Activated naive CD4-positive, alpha-beta T cell treated with anti-CD3 and anti-CD28 coated beads, Interleukin-2, amount 50 U/mL, for 72 hours (primary cell): Measurements from ENCODE around the gene LRATD1. TPM values are rescaled to one million over a fixed set of nuclear protein-coding genes. Genes with fewer than 3 reads are reported as not detected.
"Not testable (repeated sequence)": the region's sequence is repeated elsewhere in the genome, so short reads cannot be mapped to it uniquely, and the experiment has no call there.

Experiments
- ATAC-seq, 2 donors: fragments of 150-1000 bp; cut with Tn5 transposase; 2 replicates each; pipeline ENCODE4 v1.10.0; 2021; ENCODE audit warnings: mild to moderate bottlenecking in 2 of 2, moderate library complexity in 2 of 2
- DNase-seq, 2 donors: peaks; one replicate each; pipeline ENCODE4 v3.0.0; 2021 to 2022; ENCODE audit warnings: low spot score in 2 of 2
- H3K27ac Mint-ChIP-seq, 2 donors: one replicate each; pipeline ENCODE4 v1.8.0; 2022; ENCODE audit warnings: mild to moderate bottlenecking in 2 of 2, mixed read lengths in 2 of 2
- H3K36me3 Mint-ChIP-seq, 2 donors: one replicate each; pipeline ENCODE4 v1.8.0; 2022; ENCODE audit warnings: mixed read lengths in 2 of 2
- H3K9me3 Mint-ChIP-seq, 2 donors: one replicate each; pipeline ENCODE4 v1.8.0; 2022; ENCODE audit warnings: mixed read lengths in 2 of 2
- total RNA-seq, 2 donors: library from RNA; stranded (reverse); gene quantifications; one replicate each; pipeline ENCODE4 v1.2.3, GENCODE V29; 2022

The LRATD1 gene, protein sequence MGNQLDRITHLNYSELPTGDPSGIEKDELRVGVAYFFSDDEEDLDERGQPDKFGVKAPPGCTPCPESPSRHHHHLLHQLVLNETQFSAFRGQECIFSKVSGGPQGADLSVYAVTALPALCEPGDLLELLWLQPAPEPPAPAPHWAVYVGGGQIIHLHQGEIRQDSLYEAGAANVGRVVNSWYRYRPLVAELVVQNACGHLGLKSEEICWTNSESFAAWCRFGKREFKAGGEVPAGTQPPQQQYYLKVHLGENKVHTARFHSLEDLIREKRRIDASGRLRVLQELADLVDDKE
- not detected for total RNA-seq

DNA sequence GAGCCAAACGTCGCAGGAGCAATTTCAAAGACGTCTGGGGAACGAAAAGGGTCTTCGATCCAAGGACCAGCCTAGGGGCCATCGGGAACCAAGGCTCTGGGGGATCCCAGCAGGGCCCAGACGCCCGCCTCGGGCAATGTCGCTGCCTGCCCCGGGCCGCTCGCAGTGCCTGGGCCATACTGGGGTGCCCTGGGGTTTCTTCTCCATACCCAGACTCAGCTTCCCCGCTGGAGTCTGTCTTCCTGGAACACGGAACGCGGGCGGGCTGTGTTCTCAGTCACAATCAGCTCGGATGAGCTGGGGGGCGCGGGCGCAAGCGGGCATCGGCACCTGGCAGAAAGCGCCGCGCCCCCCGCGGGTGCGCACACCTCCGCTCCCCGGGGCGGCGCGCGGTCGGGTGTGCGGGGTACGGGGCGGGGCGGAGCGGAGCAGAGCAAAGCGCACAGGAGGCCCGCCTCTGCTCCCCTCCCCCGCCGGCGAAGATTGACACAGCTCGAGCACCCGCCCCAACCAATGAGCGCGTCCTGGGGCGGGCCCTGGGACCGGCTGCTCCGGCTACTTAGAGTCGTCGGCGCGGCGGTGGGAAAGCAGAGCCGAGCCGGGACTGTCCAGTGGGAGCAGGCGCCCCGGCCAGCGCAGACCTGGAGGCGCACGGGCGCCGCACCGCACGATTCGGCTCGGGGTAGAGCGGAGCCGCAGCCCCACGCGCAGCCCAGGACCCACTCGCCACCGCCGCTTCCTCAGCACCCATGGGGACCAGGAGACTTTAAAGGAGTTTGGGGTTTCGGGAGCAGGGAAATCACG lies at the start of gene LRATD1:
LRATD1 (plus strand) TSS at position 585 of the 804 bp plus-strand sequence. CDS start 1,263 bp downstream, outside the sequence.
- Mint-ChIP-seq H3K27ac (no peak within 1 kb of the TSS), H3K9me3 (peaks cover 8 to 9% of the 10 kb centered on the region in 2 donors), H3K36me3 (peaks cover 6 to 15% of the 10 kb centered on the region in 2 donors)
- DNase-seq (peak in 1 of 2 donors; percentile 3), ATAC-seq (peak in 1 of 2 donors; percentile 35)

DNA sequence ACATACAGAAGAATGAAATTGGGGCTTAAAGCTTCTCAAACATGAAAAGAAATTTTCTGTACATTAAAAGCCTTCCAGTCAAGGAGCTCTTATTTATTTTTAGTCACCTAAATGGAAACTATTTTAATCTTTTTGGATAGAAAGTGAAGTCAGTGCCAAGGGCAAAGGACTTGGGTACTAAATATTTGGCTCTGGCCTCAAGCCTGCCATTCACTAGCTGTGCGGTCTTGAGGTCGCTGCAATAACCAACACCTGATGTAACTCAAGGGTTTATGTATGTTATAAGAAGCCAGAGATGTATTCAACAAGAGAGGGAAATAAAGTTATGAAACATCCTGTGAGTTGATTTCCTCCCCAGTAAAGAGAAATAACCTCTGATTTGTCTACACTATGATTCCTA lies 49.5 kb upstream of the LRATD1 start:
- Mint-ChIP-seq H3K36me3 (peaks cover 0 to 5% of the 10 kb centered on the region in 2 donors), H3K27ac (no peak overlapping the region), H3K9me3 (no peaks in the 10 kb centered on the region)
- ATAC-seq: no peak
- DNase-seq: no peak

DNA sequence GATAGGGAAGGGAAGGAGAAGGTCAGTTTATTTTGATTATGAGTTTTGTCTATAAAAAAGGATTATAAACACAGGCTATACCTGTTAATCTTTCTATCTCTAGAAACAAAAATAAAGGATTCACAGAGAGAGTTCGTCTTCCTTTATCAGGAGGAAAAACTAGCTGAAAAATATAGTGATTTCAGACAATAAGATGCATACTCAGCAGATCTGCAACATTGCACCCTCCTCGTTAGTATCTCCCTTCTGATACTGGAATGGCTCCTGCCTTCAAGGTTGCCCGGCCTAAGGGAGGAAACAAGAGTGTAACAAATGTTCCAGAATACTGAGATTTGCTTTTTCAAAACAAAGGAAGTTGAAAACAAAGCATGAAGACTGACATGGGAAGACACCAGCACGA lies 48.7 kb upstream of the LRATD1 start:
- ATAC-seq: no peak
- Mint-ChIP-seq H3K27ac (no peak overlapping the region), H3K36me3 (peaks cover 0 to 8% of the 10 kb centered on the region in 2 donors), H3K9me3 (no peaks in the 10 kb centered on the region)
- no peak for DNase-seq

DNA sequence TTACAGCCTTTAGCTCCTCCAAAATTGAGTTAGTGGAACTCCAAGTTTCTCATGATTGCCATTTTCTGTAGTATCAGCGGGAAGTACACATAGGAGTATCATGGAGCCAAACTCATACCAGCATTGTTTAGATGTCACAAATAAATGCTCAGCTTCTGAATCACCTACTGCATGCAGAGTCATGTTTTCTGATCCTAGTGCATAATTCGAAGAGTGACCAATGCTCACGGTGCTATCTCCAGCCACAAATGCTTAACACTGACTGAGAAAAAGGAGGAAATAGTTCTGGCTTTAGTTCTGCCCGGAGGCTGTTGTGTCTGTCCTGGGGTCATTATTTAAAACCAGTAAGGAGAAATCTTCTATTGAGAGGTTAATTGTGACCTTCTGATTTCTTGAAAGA lies 45.4 kb upstream of the LRATD1 start:
- peaks cover 0 to 8% of the 10 kb centered on the region in 2 donors for H3K36me3 Mint-ChIP-seq
- ATAC-seq: no peak
- no peak overlapping the region for H3K27ac Mint-ChIP-seq
- no peak for DNase-seq
- no peaks in the 10 kb centered on the region for H3K9me3 Mint-ChIP-seq

DNA sequence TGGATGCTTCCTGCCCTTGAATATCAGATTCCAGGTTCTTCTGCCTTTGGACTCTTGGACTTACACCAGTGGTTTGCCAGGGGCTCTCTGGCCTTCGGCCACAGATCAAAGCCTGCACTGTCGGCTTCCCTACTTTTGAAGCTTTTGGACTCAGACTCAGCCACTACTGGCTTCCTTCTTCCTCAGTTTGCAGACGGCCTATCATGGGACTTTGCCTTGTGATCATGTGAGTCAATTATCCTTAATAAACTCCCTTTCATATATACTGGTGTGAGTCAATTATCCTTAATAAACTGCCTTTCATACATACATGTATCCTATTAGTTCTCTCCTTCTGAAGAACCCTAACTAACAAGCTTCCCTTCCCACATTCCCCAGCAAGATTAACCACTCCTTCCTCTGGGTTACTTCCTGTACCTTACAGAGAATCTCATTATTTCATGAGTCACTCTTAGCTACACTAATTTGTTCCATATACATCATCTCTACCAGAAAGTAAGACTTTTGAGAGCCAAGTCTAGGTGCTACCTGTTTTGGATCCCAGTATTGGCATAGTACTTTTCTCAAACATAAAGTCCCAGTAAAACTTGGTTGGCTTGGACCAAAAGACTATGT lies 31.3 kb upstream of the LRATD1 start:
- ATAC-seq: no peak
- Mint-ChIP-seq H3K9me3 (peaks cover 0 to 15% of the 10 kb centered on the region in 2 donors), H3K27ac (no peak overlapping the region)

DNA sequence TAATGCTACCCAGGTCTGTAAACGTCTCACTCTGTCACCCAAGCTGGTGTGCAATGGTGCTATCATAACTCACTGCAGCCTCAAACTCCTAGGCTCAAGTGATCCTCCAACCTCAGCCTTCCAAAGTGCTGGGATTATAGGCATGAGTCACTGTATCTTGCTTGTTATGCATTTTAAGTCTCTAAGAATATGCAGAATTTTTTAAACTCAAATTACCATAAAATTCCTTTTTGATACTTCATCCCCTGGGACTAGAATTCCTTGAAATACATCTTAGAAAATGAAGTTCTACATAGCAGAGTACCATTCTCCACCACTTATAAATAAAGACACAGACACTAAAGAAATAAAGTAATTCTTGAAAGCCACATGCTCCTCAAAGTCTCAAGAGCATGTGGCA lies 30.2 kb upstream of the LRATD1 start:
- no peak for ATAC-seq
- Mint-ChIP-seq H3K9me3 (peaks cover 0 to 12% of the 10 kb centered on the region in 2 donors), H3K36me3 (no peaks in the 10 kb centered on the region)

More for the DNA sequence above, 31.3 kb upstream of the LRATD1 start:
- no peak for DNase-seq
- H3K36me3 Mint-ChIP-seq: no peaks in the 10 kb centered on the region

DNA sequence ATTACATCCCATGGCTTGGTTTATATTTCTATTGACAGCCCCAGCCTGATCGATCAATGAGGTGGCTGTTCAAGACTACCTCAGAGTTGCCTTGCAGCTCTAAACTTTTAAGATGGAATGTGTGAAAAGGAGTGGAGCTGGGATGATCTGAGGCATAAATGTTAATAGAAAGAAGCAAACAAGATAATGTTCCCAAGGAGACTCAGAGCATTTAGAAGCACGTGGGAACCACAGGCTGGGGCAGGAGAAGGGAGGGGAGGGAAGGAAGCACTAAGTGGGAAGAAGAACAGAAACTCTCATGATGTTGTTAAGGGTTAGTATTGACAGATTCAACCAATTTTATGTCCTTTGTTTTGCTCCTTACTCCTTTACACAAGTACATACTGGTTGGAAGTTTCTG lies 28.8 kb upstream of the LRATD1 start:
- peaks cover 0 to 10% of the 10 kb centered on the region in 2 donors for H3K9me3 Mint-ChIP-seq
- no peak for ATAC-seq
- no peak for DNase-seq
- no peaks in the 10 kb centered on the region for H3K36me3 Mint-ChIP-seq
- H3K27ac Mint-ChIP-seq: no peak overlapping the region

More for the DNA sequence above, 30.2 kb upstream of the LRATD1 start:
- DNase-seq: no peak
- no peak overlapping the region for H3K27ac Mint-ChIP-seq

DNA sequence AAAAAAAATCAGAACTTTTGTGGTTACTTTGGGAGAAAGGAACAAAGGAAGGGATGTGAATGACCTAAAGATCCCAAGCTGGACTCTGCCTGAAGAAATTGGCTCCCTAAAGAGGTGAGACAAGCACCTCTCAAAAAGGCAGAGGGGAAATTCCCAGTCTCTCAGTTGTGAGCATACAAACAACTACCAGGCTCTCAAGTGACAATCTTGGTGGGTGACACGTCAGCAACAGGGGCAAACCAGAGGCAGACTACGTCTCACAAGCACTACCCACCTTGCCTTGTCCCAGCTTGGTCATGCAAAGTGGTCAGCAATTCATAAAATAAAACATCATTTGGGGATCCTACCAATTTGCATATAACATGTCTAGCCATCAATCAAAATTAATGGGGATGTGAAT lies 24.3 kb upstream of the LRATD1 start:
- DNase-seq: no peak
- Mint-ChIP-seq H3K27ac (no peak overlapping the region), H3K36me3 (no peaks in the 10 kb centered on the region), H3K9me3 (peaks cover 0 to 8% of the 10 kb centered on the region in 2 donors)
- no peak for ATAC-seq

DNA sequence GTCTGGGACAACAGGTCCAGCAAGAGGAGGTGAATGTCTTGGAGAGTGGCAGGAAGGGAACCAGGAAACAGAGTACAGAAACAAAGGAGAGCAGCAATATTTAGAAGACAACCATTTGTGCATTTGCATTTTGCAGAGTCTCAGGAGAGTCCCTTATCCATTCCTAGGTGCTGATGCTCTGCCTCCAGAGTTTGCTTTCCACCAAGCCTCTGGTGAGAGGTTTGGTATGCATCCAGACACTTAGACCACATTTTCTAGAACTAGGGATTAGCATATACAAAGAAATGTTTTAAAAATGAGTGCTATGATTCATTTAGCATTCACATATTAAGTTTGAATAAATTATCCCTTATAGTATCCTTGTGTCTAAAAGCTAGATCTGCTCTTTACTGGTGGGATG lies 18.5 kb upstream of the LRATD1 start:
- DNase-seq (no peak), ATAC-seq (no peak)
- no peak overlapping the region for H3K27ac Mint-ChIP-seq
- H3K36me3 Mint-ChIP-seq: peaks cover 0 to 3% of the 10 kb centered on the region in 2 donors
- H3K9me3 Mint-ChIP-seq: peaks cover 0 to 15% of the 10 kb centered on the region in 2 donors

DNA sequence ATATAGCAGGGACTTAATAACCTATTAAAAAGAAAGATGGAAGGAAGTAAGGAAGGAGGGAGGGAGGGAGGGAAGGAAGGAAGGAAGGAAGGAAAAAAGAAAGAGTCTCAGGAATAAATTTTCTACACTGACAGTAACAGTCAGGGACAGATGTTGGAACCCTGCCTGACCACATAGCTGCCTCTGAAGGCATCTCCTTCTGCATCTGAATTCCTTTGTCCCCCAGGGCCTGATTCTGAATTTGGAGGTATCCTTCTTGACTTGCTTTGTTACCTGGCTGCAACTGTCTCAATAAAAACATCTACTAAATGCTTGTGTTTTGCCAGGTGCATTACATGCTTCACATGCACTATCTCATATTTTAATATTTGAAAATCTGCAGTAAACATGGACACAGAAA lies 17.4 kb upstream of the LRATD1 start:
- ATAC-seq (no peak), DNase-seq (no peak)
- Mint-ChIP-seq H3K9me3 (peaks cover 0 to 16% of the 10 kb centered on the region in 2 donors), H3K36me3 (peaks cover 0 to 9% of the 10 kb centered on the region in 2 donors), H3K27ac (no peak overlapping the region)

DNA sequence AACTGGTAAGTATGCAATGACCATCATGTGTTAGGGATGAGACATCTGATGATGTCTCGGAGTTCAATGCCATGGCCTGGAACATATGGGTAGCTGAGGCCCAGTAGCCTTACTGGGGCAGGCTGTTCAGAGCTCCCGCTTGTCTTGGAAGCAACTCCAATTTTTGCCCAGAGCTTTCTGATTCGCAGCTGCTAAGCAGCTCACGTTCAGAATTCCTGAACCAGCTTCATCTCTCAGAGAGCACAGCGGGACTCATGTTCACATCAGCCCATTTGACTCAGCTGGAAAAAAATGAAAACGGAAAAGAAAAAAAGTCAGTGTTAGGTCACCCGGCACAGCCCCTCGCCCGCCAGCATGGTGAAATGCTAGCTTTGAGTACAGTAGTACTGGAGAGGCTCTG lies 16.8 kb upstream of the LRATD1 start:
- Mint-ChIP-seq H3K27ac (no peak overlapping the region), H3K9me3 (peaks cover 0 to 16% of the 10 kb centered on the region in 2 donors), H3K36me3 (peaks cover 0 to 9% of the 10 kb centered on the region in 2 donors)
- ATAC-seq (no peak), DNase-seq (no peak)

DNA sequence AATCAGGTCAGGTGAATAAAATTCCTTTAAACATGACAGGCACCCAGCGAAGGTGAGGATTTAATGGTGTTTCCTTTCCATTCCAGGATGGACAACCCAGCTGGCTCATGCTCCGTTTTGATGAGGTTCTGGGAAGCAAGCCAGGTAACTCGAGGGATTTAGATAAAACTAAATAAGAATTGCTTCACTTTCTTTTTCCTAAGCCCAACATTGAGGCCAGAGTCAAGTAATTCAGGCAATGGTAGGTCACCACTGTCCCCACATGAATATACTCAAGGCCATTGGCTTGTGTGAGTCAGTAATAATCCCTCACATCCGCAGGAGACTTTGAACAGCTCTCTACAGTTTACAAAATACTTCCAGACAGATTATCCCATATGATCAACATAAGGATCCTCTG lies 16.2 kb upstream of the LRATD1 start:
- peaks cover 0 to 9% of the 10 kb centered on the region in 2 donors for H3K36me3 Mint-ChIP-seq
- peaks cover 0 to 15% of the 10 kb centered on the region in 2 donors for H3K9me3 Mint-ChIP-seq
- DNase-seq (no peak), ATAC-seq (no peak)
- no peak overlapping the region for H3K27ac Mint-ChIP-seq

DNA sequence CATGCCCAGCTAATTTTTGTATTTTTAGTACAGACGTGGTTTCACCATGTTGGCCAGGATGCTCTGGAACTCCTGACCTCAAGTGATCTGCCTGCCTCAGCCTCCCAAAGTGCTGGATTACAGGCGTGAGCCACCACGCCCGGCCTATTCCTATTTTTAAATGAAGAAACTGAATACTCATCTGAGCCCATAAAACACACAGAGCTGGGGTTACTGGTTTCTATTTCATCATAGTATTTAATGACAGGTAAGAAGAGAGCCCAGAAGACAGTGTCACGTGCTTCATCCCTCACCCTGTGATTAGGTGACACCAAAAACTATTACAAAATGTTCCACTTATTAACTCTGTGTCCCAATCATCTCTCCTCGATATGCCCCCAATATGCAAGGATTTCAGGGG lies 15.6 kb upstream of the LRATD1 start:
- H3K36me3 Mint-ChIP-seq: peaks cover 0 to 9% of the 10 kb centered on the region in 2 donors
- no peak for ATAC-seq
- DNase-seq: no peak
- H3K27ac Mint-ChIP-seq: no peak overlapping the region
- peaks cover 0 to 16% of the 10 kb centered on the region in 2 donors for H3K9me3 Mint-ChIP-seq

DNA sequence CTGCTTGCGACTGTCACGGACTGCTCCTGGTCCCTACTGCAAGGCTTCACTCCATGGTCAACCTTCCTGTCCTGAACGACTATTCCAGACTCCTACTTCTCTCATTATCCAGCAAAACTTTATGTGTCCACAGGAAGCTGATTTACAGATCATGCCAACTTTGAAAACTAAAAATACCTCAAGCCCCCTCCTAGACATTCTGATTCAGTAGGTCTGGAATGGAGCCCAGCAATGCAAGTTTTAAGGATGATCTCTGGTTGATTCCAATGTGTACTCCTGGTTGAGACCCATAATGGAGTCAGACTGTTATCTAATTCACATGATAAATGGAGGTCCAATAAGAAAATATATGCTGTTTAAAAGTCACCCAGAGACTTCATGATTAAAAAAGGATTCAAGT lies 13.1 kb upstream of the LRATD1 start:
- H3K36me3 Mint-ChIP-seq: peaks cover 0 to 9% of the 10 kb centered on the region in 2 donors
- H3K27ac Mint-ChIP-seq: no peak overlapping the region
- ATAC-seq: no peak
- H3K9me3 Mint-ChIP-seq: peaks cover 5 to 16% of the 10 kb centered on the region in 2 donors
- DNase-seq: no peak

DNA sequence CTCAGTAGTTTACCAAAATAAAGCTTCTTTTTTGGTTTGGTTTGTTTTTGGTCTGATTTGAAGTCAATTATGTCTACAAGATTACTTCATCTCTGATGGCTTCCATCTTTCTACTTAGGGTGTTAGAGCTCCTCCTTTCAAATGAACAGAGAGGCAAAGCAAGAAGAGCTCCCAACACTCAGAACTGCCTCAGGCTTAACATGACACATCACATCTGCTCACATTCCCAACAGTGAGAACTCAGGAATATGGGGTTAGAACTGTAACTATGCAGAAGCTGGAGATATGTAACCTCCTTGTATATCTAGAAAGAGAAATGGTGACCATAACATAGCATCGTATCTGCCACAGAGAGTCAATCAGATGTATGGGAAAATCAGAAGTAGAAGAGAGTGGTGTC lies 11.4 kb upstream of the LRATD1 start:
- Mint-ChIP-seq H3K36me3 (peaks cover 0 to 9% of the 10 kb centered on the region in 2 donors), H3K27ac (no peak overlapping the region), H3K9me3 (peaks cover 5 to 16% of the 10 kb centered on the region in 2 donors)
- DNase-seq (no peak), ATAC-seq (no peak)

DNA sequence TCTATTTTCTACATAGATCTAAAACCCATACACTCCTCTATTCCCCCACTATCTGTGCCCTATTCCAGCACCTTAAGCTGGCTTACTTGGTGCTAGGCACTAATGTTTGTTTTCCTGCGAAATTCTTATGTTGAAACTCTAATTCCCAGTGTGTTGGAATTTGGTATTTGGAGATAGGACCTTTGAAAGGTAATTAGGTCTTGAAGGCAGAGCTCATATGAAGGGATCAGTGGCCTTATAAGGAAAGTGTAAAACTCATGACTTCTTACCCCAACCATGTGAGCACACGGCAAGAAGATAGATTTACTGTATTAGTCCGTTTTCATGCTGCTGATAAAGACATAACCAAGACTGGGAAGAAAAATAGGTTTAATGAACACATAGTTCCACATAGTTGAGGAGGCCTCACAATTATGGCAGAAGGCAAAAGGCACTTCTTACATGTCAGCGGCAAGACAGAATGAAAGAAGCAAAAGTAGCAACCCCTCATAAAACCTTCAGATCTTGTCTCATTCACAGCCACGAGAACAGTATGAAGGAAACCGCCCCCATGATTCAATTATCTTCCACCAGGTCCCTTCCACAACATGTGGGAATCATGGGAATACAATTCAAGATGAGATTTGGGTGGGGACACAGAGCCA lies 10.5 kb upstream of the LRATD1 start:
- ATAC-seq: no peak
- no peak overlapping the region for H3K27ac Mint-ChIP-seq

DNA sequence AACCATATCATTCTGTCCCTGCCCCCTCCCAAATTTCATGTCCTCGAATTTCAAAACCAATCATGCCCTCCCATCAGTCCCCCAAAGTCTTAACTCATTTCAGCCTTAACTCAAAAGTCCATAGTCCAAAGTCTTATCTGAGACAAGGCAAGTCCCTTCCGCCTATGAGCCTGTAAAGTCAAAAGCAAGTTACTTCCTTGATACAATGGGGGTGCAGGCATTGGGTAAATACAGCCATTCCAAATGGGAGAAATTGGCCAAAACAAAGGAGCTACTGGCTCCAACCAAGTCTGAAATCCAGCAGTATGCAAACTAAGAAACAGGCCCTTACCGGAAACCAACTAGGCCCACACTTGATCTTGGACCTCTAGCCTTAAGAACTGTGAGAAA lies 10.0 kb upstream of the LRATD1 start:
- not testable (repeated sequence) for H3K36me3 Mint-ChIP-seq

More for the DNA sequence above, 10.5 kb upstream of the LRATD1 start:
- peaks cover 0 to 9% of the 10 kb centered on the region in 2 donors for H3K36me3 Mint-ChIP-seq
- DNase-seq: no peak
- H3K9me3 Mint-ChIP-seq: peaks cover 5 to 16% of the 10 kb centered on the region in 2 donors

More for the DNA sequence above, 10.0 kb upstream of the LRATD1 start:
- not testable (repeated sequence) for ATAC-seq, DNase-seq, H3K27ac Mint-ChIP-seq
- peaks cover 5 to 16% of the 10 kb centered on the region in 2 donors for H3K9me3 Mint-ChIP-seq
